IMR-90 (cell line): ENCODE results near the gene CDR2. TPM values are rescaled to one million over a fixed set of nuclear protein-coding genes. Genes with fewer than 3 reads are reported as not detected.

ENCODE experiments used
- ATAC-seq: fragments of 200-7000 bp; cut with Tn5 transposase; 2 replicates; pipeline ENCODE4 v1.9.1; 2020; ENCODE audit warnings: low read depth, mild to moderate bottlenecking, moderate library complexity
- BruUV-seq: library from RNA; stranded (reverse); fragments of 400-500 nt; replicated peaks from 2 replicates; lab custom pipeline; 2021; lab: Mats Ljungman, UMichigan
- CTCF ChIA-PET: fragments of 300-600 bp; formaldehyde crosslinking; extraction: SDS; loops from one replicate; lab custom pipeline; 2021; ENCODE audit warnings: antibody characterized with exemption; lab: Yijun Ruan, JAX
- POLR2A ChIA-PET: fragments of 300-600 bp; sonication (Branson Sonifier 250); formaldehyde crosslinking; loops from one replicate; lab custom pipeline; 2022; ENCODE audit warnings: antibody characterized with exemption; ENCODE audit not compliant: unreplicated experiment; lab: Charles Lee
- DNase-seq: peaks from one replicate; pipeline ENCODE4 v3.0.0; 2013
- H2AFZ ChIP-seq: replicated peaks from 2 replicates; pipeline ENCODE3; 2013; ENCODE audit warnings: low read length, mild to moderate bottlenecking; ENCODE audit not compliant: poor library complexity
- H2AK5ac ChIP-seq: 2 replicates; pipeline ENCODE4 v1.6.1; 2013; ENCODE audit warnings: low read depth, low read length, inconsistent platforms
- H2AK9ac ChIP-seq: replicated peaks from 2 replicates; pipeline ENCODE3; 2013; ENCODE audit warnings: mild to moderate bottlenecking, low read depth, low read length, moderate library complexity; ENCODE audit not compliant: poor library complexity
- H2BK120ac ChIP-seq: 2 replicates; pipeline ENCODE4 v1.6.1; 2013; ENCODE audit warnings: low read depth, low read length, inconsistent platforms
- H2BK15ac ChIP-seq: 3 replicates; pipeline ENCODE4 v1.6.1; 2013; ENCODE audit warnings: low read depth, low read length, inconsistent platforms
- H2BK20ac ChIP-seq: 2 replicates; pipeline ENCODE4 v1.6.1; 2013; ENCODE audit warnings: low read depth, mild to moderate bottlenecking, inconsistent platforms, low read length, moderate library complexity
- H2BK5ac ChIP-seq: 2 replicates; pipeline ENCODE4 v1.6.1; 2013; ENCODE audit warnings: mild to moderate bottlenecking, low read depth, low read length, inconsistent platforms; ENCODE audit not compliant: poor library complexity, severe bottlenecking
- H3K14ac ChIP-seq: replicated peaks from 2 replicates; pipeline ENCODE4 v1.6.1; 2013; ENCODE audit warnings: low read depth, low read length, inconsistent platforms
- H3K18ac ChIP-seq: 2 replicates; pipeline ENCODE4 v1.6.1; 2013; ENCODE audit warnings: low read depth, low read length, control low read depth
- H3K23ac ChIP-seq: 2 replicates; pipeline ENCODE4 v1.6.1; 2013; ENCODE audit warnings: low read depth, low read length, inconsistent platforms
- H3K27ac ChIP-seq: 2 replicates; pipeline ENCODE4 v1.5.1; 2013; ENCODE audit warnings: mild to moderate bottlenecking, control low read depth, low read length; ENCODE audit not compliant: insufficient read depth
- H3K27me3 ChIP-seq: 2 replicates; pipeline ENCODE4 v1.6.1; 2013; ENCODE audit warnings: low read length; ENCODE audit not compliant: control insufficient read depth, insufficient read depth
- H3K36me3 ChIP-seq: 2 replicates; pipeline ENCODE4 v1.6.1; 2013; ENCODE audit warnings: low read length, mixed read lengths; ENCODE audit not compliant: control insufficient read depth, insufficient read depth
- H3K4ac ChIP-seq: 2 replicates; pipeline ENCODE4 v1.6.1; 2013; ENCODE audit warnings: low read depth, low read length, inconsistent platforms
- H3K4me1 ChIP-seq: 2 replicates; pipeline ENCODE4 v1.6.1; 2013; ENCODE audit warnings: low read length, mixed read lengths; ENCODE audit not compliant: control insufficient read depth, insufficient read depth
- H3K4me2 ChIP-seq: 2 replicates; pipeline ENCODE4 v1.6.1; 2013; ENCODE audit warnings: low read depth, mild to moderate bottlenecking, control low read depth, low read length, moderate library complexity
- H3K4me3 ChIP-seq: 2 replicates; pipeline ENCODE4 v1.5.1; 2013; ENCODE audit warnings: low read depth, mild to moderate bottlenecking, control low read depth, low read length, moderate library complexity; ENCODE audit not compliant: insufficient read depth
- H3K56ac ChIP-seq: 2 replicates; pipeline ENCODE4 v1.6.1; 2013; ENCODE audit warnings: low read length, inconsistent platforms; ENCODE audit not compliant: insufficient read depth; ENCODE audit errors: extremely low read depth
- H3K79me1 ChIP-seq, 2 experiments: 2 replicates each; pipeline ENCODE4 v1.6.1; 2013; ENCODE audit warnings: low read length in 2 of 2, inconsistent platforms in 1 of 2, low read depth in 1 of 2
- H3K9ac ChIP-seq: 2 replicates; pipeline ENCODE4 v1.6.1; 2013; ENCODE audit warnings: low read depth, low read length, control low read depth
- H3K9me1 ChIP-seq: 2 replicates; pipeline ENCODE4 v1.6.1; 2013; ENCODE audit warnings: low read length, inconsistent platforms; ENCODE audit not compliant: insufficient read depth
- H3K9me3 ChIP-seq: 2 replicates; pipeline ENCODE4 v1.6.1; 2013; ENCODE audit warnings: low read length; ENCODE audit not compliant: control insufficient read depth, insufficient read depth
- H4K20me1 ChIP-seq: 2 replicates; pipeline ENCODE4 v1.6.1; 2013; ENCODE audit warnings: low read length, inconsistent platforms; ENCODE audit not compliant: insufficient read depth
- H4K5ac ChIP-seq: 2 replicates; pipeline ENCODE4 v1.6.1; 2013; ENCODE audit warnings: mild to moderate bottlenecking, low read depth, low read length, control low read depth
- H4K8ac ChIP-seq, 2 experiments: 2 replicates each; pipeline ENCODE4 v1.6.1; 2013; ENCODE audit warnings: low read depth in 2 of 2, low read length in 2 of 2, control low read depth in 1 of 2, inconsistent platforms in 1 of 2
- H4K91ac ChIP-seq: 2 replicates; pipeline ENCODE4 v1.6.1; 2013; ENCODE audit warnings: low read depth, low read length, inconsistent platforms; ENCODE audit not compliant: insufficient read depth
- BHLHE40 ChIP-seq: fragments of 150-350 bp; IDR thresholded peaks from 2 replicates; pipeline ENCODE4 v1.6.1; 2016; ENCODE audit warnings: mild to moderate bottlenecking, low read depth, low read length
- CEBPB ChIP-seq: IDR thresholded peaks from 2 replicates; pipeline ENCODE4 v1.6.1; 2012; ENCODE audit warnings: low read depth, low read length, improper control_type of control experiment
- CHD1 ChIP-seq: IDR thresholded peaks from 2 replicates; pipeline ENCODE4 v1.6.1; 2012; ENCODE audit warnings: low read depth, low read length, improper control_type of control experiment
- FOS ChIP-seq: fragments of 150-350 bp; IDR thresholded peaks from 2 replicates; pipeline ENCODE4 v1.6.1; 2016; ENCODE audit warnings: low read depth, low read length
- MAFK ChIP-seq: IDR thresholded peaks from 2 replicates; pipeline ENCODE4 v1.6.1; 2012; ENCODE audit warnings: low read depth, low read length, improper control_type of control experiment
- MXI1 ChIP-seq: IDR thresholded peaks from 2 replicates; pipeline ENCODE4 v1.6.1; 2012; ENCODE audit warnings: low read depth, mild to moderate bottlenecking, low read length, moderate library complexity, borderline replicate concordance
- NFE2L2 ChIP-seq: fragments of 150-350 bp; IDR thresholded peaks from 2 replicates; pipeline ENCODE4 v1.6.1; 2016; ENCODE audit warnings: low read depth, mild to moderate bottlenecking, low read length
- POLR2A ChIP-seq: IDR thresholded peaks from 2 replicates; pipeline ENCODE4 v1.6.1; 2012; ENCODE audit warnings: mild to moderate bottlenecking, low read depth, low read length
- RAD21 ChIP-seq: IDR thresholded peaks from 2 replicates; pipeline ENCODE4 v1.6.1; 2012; ENCODE audit warnings: low read length, improper control_type of control experiment
- RCOR1 ChIP-seq: IDR thresholded peaks from 2 replicates; pipeline ENCODE4 v1.6.1; 2012; ENCODE audit warnings: mild to moderate bottlenecking, low read length, improper control_type of control experiment; ENCODE audit not compliant: insufficient replicate concordance
- RFX5 ChIP-seq: IDR thresholded peaks from 2 replicates; pipeline ENCODE4 v1.8.0; 2012; ENCODE audit warnings: low read depth, mild to moderate bottlenecking, low read length, moderate library complexity
- SMC3 ChIP-seq: fragments of 150-350 bp; IDR thresholded peaks from 2 replicates; pipeline ENCODE4 v1.6.1; 2016; ENCODE audit warnings: low read depth, mild to moderate bottlenecking, antibody characterized with exemption, low read length, moderate library complexity
- USF2 ChIP-seq: fragments of 150-350 bp; IDR thresholded peaks from 2 replicates; pipeline ENCODE4 v1.6.1; 2017; ENCODE audit warnings: mild to moderate bottlenecking, antibody characterized with exemption, low read length, low read depth
- WGBS, 2 experiments: methylation state at CpG; one replicate each; pipeline versions ENCODE4 v1.1.5 to v1.1.7; 2013; ENCODE audit warnings: missing lambda C conversion rate in 2 of 2; ENCODE audit not compliant: insufficient read length in 1 of 2; ENCODE audit errors: extremely low coverage in 2 of 2; 5-methylcytosine and 5-hydroxymethylcytosine counted together
- dilution Hi-C: fragments of 300-500 bp; cut with HindIII; formaldehyde crosslinking; loops from one replicate; pipeline ENCODE4 v1.14.3; 2018; ENCODE audit warnings: low sequenced_read_pairs; ENCODE audit not compliant: unreplicated experiment
- in situ Hi-C: fragments of 300-500 bp; cut with MboI; formaldehyde crosslinking; loops from 3 replicates; pipeline ENCODE4 v1.14.3; 2019; ENCODE audit warnings: low sequenced_read_pairs, inconsistent platforms, mixed read lengths
- intact Hi-C: fragments of 100-400 bp; cut with micrococcal nuclease; formaldehyde crosslinking; loops from 2 replicates; pipeline ENCODE4 v1.10.0; 2022
- polyA plus RNA-seq, 3 experiments: library from polyadenylated mRNA; depleted of rRNA; stranded (reverse); fragments of >200 nt; gene quantifications; 2 replicates each; pipeline ENCODE4 v1.2.3, GENCODE V29; 2012; ENCODE audit warnings: low replicate concordance in 1 of 3
- total RNA-seq: library from RNA; depleted of rRNA; stranded (reverse); fragments of >200 nt; gene quantifications from 2 replicates; pipeline ENCODE4 v1.2.3, GENCODE V29; 2012

Gene CDR2
- total and polyA plus RNA-seq, 2 of the 4 experiments (the other 2 are of a cell fraction) = 37.7 to 48.4 TPM

DNA sequence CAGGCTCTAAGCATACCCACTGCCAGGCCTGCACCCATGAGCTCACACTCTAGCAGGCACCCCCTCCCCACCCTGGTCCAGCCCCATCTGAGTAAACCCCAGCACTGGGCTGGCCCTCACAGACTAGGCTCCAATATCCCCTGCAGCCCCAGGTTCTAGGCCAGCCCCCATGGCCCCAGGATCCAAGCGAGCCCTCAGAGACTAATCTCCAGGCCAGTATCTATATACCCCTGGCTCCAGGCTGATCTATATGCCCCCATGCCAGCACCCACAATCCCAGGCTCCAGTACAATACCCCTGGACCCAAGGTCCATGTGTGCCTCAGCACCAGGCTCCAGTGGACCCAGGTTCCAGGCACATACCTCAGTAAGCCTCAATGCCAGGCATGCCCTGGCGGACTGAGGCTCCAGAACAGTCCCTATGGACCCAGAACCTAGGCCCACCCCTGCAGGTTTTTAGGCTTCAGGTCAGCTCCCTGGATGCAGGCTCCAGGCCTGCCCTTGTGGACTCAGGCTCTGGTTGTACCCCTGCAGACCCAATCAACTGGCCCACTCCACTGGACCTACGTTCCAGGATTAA lies 38.7 kb downstream of the CDR2 start:
- peaks cover 5% of the 10 kb centered on the region; the same call in 1 of the 2 replicates for H3K4me1 ChIP-seq
- ChIA-PET POLR2A (no interaction called here), CTCF (no interaction called here)
- H3K4me2 ChIP-seq = no peak overlapping the region
- BruUV-seq = no TSS peak
- no peak overlapping the region for H2AK9ac ChIP-seq
- intact Hi-C loops (no loop called here), in situ Hi-C loops (loop anchor here (25.0 kb wide), 1 partner anchor 1173 kb away; the partner anchor contains the start of genes DNAH3 and LDAF1), dilution Hi-C loops (no loop called here)
- no peak overlapping the region for H2AK5ac ChIP-seq
- H2BK120ac ChIP-seq = no peak overlapping the region
- peaks cover 41% of the 10 kb centered on the region for H3K36me3 ChIP-seq
- peaks cover 18% of the 10 kb centered on the region for H4K20me1 ChIP-seq
- no peak overlapping the region for H3K4me3 ChIP-seq
- peaks cover 2% of the 10 kb centered on the region; the same call in 1 of the 2 replicates for H3K9me3 ChIP-seq
- H3K14ac ChIP-seq = no peak overlapping the region
- no peak overlapping the region for H3K23ac ChIP-seq
- H3K79me1 ChIP-seq = peaks cover 20 to 36% of the 10 kb centered on the region in 2 experiments
- H2AFZ ChIP-seq = no peak overlapping the region
- peaks cover 9% of the 10 kb centered on the region for H3K9me1 ChIP-seq
- TF ChIP-seq POLR2A = no peak
- no peak for TF ChIP-seq SMC3
- no peak for TF ChIP-seq MAFK
- no peak for TF ChIP-seq NFE2L2
- TF ChIP-seq CHD1 = no peak
- TF ChIP-seq USF2 = no peak
- no peak for TF ChIP-seq CEBPB
- no peak for TF ChIP-seq RAD21
- TF ChIP-seq BHLHE40 = no peak
- TF ChIP-seq RFX5 = no peak
- TF ChIP-seq FOS = no peak
- no peak for TF ChIP-seq MXI1
- TF ChIP-seq RCOR1 = no peak
- H2BK5ac ChIP-seq = no peak overlapping the region
- ATAC-seq (no peak), DNase-seq (no peak)
- H3K4ac ChIP-seq = no peak overlapping the region
- no peak overlapping the region for H4K91ac ChIP-seq
- no peaks in the 10 kb centered on the region for H3K27me3 ChIP-seq
- H2BK20ac ChIP-seq = no peak overlapping the region
- H3K18ac ChIP-seq = no peak overlapping the region
- H2BK15ac ChIP-seq = no peak overlapping the region
- WGBS, 2 experiments = 92% methylated on average over 2 of the region's 3 CpGs; no CpG with 5 or more reads in 1 of the 2 experiments
- no peak overlapping the region for H3K56ac ChIP-seq
- no peak overlapping the region for H4K8ac ChIP-seq
- H3K27ac ChIP-seq = no peak overlapping the region
- no peak overlapping the region for H3K9ac ChIP-seq
- no peak overlapping the region for H4K5ac ChIP-seq
